Stimulated activated CD8-positive, alpha-beta memory T cell treated with anti-CD3 and anti-CD28 coated beads, Interleukin-15, amount 100 ng/mL, for 48 hours (primary cell): ENCODE results near the gene SLC22A23.

Experiments used
- DNase-seq, 2 donors: peaks; one replicate each; pipeline ENCODE4 v3.0.0-alpha.2; 2020; ENCODE audit warnings: low read depth in 2 of 2

SLC22A23 gene

DNA sequence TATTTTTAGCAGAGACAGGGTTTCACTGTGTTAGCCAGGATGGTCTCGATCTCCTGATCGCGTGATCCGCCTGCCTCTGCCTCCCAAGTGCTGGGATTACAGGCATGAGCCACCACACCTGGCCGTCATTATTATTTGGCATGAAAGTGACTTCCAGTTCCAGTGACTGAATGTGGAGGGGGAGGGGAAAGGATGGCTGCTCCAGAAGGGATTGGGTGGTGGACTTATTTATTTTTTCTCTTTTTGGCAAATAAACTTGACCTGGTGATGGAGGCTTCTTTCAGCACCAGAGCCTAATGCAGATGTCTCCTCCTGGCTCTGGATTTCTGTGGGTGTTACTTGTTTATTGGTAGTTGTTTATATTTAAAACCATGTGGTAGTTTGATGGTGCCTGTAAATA lies 16.9 kb upstream of the SLC22A23 start:
- DNase-seq: no peak

DNA sequence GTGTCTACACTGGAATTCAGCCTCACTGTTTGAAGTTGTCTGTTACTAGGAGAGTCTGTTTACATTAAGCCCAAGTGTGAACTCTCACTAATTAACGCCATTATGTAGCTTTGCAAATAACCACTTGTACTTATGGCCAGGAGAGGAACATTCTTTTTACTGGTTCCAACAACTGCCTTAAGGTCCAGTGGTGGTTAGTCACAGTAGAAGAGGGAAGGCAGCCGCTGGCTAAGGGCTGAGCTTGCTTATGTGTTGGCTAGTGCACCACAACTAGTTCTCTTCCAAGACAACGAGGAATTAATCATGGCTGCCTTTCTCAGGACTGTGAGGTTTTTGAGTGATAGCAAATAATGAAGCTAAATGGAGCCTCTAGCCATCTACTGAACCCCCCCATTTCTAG lies 14.9 kb upstream of the SLC22A23 start:
- DNase-seq: no peak

DNA sequence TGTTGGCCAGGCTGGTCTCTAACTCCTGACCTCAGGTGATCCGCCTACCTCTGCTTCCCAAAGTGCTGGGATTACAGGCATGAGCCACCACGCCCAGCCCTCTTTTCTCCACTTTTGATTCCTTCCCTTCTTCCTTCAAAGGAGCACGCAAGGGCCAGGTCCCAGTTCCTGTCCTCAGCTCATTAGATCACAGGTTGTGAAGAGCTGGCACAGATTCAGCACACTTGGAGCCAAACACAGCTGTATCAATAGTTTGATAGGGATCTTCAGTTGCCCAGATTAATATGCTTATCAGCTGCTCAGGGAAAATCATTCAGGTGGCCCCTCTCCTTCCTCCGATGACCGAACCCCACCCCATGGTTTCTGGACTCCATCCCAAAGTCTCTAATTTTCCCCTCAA lies 14.4 kb upstream of the SLC22A23 start:
- DNase-seq: no peak

- DNase-seq: no peak
Measured at GRCh38 chr6:3468585-3468984, 11.7 kb upstream of the SLC22A23 start.

DNA sequence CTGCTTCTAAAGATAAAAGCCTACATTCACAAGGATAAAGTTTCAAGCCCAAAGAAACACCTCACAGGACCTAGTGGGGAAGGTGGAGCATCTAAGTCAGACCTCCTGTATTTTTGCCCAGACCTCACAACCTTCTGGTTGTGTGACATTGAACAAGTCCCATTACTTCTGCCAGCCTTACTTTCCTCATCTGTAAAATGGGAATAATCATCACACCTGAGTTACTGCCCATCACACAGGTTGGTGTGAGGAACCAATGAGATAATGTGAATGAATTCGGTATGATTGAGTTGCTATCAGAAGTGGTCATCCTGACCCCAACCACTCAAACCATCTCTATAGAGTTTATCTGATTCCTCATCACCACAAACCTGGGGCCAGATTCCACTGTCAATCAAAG lies 11.1 kb upstream of the SLC22A23 start:
- no peak for DNase-seq

- no peak for DNase-seq
Measured at GRCh38 chr6:3466488-3467219, 9.8 kb upstream of the SLC22A23 start.

GRCh38 chr6:3460253-3460652 lies 3.4 kb upstream of the SLC22A23 start:
- DNase-seq: no peak

DNA sequence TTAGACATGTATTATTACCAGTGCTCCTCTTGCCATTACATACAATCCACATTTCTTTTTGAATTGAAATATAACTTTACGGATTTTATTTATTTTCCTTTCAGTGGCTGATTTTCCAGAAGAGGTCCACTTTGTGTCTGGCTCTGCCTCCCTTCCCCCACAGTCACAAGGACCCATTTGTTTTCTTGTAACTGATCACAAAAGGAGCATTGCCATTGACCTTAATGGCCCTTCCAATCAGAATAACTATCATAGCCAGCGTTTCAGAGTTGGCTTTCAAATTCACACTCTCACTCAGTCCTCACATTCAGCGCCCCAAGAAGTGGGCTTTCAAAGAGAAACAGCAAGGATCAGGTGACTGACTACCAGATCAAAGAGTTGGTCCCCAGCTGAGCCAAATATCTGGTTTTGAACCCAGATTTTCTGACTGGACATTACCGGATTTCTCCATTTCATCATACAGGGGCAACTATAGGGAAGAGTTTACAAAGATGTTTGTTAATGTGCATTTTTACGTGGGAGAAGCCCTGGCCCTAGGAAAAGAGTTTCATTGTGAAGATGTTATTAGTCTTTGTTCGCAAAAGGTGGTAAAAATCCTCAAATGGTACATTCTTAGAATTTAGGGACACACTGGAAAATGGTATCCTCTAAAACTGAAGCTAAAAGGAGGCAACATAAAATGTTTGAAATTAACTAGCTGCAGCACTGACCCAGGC lies 2.0 kb upstream of the SLC22A23 start:
- no peak for DNase-seq

DNA sequence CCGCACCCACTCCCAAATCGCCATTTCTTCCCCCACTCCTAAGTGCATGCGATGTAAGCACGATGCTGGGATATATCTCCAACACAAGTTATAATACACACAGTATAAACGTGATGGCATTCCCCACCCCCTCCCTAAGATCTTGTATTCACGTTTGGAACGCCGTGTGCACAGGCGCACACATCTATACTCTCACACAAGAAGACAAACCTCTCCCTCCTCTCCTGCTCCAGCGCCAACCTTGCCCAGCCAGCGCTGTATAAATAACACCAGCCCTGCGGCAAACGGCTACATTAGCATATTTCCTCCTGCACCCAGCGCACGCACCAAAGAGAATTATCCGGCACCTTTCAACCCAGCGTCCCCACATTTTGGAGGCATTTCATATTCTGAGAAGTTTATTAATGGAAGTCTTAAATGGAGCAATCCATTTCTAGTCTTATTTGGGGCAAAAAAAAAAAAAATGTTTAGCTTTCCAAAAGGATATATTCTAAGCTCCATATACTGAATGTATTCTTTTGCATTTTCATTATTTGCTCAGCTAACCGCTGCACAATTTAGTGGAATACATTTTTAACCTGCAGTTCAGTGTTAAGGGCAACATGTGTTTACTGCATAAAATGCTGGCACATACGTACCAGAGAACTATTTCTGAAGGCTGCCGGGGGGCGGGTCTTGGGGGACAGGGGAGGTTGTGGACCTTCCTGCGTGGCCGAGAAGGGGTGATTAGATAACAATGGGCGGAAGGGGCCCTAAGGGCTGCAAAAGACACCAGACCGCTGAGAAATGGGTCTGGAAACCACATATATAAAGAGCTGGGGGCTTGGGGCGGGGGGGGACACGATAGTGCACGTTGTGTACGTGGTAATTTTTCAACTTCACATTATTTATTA lies 1.1 kb upstream of the SLC22A23 start:
- DNase-seq: no peak

- no peak for DNase-seq
Measured at GRCh38 chr6:3456395-3456897, 404 bp downstream of the SLC22A23 start.

DNA sequence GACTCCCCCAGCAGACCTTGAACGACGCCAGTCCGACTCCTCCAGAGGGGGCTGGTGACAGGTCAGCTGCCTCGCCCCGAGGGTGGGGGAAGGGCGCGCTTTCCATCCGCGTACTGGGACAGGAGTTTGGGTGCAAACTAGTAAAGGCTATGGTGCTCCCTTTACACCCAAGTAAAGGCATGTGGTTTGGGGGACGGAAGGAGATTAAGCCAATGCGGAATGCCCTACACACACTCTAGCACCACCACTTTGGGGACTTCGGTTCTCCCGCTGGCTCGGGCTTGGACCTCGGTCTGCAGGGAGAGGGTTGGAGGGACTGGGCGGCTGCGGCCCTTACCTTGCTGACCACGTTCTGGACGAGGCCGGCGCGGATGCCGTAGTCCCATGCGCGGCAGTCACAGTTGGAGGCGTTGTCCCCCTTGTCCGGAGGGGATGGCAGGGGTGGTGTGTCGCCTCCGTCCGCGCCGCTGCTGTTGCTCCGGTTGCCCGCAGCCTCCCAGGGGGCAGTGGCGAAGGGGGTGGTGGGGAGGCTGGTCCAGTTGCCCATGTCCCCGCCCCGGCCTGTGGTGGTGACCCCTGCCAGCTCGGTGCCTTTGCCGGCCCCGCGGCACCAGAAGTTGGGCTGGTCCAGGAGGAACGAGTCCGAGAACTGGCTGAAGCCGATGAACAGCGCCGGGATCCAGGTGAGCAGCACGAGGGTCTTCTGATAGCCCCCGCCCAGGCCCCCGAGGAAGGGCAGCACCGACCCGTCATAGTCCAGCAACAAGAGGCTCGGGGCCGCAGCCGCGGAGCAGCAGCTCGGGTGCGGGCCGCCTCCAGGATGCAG lies 1.1 kb downstream of the SLC22A23 start:
- no peak for DNase-seq

- no peak for DNase-seq
Measured at GRCh38 chr6:3455147-3455568, 1.7 kb downstream of the SLC22A23 start.

- no peak for DNase-seq
Measured at GRCh38 chr6:3454273-3455010, 2.4 kb downstream of the SLC22A23 start.

DNA sequence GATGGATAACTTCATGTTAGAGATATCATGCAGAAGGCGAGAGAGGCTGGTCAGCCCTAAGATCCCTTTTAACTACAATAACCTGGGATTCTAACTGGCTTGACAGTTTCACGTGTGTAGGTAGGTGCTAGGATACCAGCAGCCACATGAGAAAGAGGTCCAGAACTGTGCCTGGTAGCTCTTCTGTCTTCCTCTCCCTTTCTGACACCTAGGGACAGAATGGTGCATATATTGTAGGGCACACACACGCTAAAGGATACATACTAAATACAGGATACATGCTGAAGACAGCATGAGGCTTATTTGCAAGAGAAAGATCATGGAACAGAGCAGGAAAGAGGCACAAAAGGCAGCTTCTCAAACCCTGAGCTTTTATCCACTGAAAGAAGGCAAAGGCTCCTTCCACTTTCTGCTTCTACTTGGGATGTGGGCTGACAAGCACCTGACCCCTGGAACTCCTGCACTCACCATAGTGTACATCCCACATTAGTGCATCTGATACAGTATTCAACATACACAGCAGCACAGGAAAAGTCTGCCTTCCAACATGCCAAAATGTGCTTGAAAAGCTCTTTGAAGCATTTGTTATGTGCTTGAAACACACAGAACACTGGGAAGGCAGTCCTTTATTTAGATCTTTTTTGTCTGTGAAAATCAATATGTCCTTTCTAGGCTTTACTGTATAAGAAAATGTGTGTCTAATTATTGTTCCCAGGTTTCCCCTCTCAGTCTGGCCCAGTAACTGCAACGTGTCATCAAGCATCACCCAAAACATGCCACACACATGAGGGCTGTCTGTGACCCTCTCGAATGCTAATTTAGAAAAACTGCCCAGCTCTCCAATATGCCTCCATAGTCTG lies 3.2 kb downstream of the SLC22A23 start:
- DNase-seq: no peak

DNA sequence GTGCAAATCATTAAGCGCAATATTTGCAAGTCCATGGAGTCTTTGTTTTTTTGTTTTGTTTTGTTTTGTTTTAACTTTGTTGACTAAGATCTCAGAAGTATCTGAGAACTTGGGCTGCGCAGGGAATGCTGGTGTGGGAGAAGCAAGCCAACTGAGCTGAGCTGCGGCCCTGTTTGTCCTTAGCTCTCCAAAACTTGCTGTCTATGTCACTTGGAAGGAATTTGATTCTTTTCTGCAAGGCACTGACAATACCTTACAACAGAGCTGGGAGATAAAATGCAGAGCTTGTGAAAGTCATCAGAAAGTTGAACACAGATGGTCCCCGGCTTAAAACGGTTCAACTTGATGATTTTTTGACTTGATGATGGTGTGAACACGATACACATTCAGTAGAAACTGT lies 5.4 kb downstream of the SLC22A23 start:
- no peak for DNase-seq

DNA sequence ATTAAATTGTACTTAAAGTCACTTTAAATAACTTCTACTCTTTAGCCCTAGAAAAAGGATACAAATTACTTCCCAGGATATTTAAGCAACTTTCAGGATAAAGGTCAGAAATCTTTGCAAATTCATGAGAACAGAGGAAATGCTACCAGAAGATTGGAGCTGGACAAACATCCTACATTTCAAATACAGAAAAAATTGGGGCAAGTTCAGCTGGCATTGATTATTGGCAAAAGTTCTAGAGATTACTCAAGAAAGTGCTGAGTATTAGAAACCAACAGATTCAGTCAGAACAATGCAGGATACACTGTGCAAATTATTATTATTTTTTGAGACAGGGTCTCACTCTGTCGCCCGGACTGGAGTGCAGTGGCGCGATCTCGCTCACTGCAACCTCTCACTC lies 6.0 kb downstream of the SLC22A23 start:
- no peak for DNase-seq

- DNase-seq: no peak
Measured at GRCh38 chr6:3449750-3450305, 7.0 kb downstream of the SLC22A23 start.

GRCh38 chr6:3449321-3449720 lies 7.5 kb downstream of the SLC22A23 start:
- DNase-seq: no peak

- DNase-seq: no peak
Measured at GRCh38 chr6:3447005-3447404, 9.8 kb downstream of the SLC22A23 start.
